Epithelial cell of proximal tubule (primary cell): ENCODE data around the gene ANKRD63. TPM values are rescaled to one million over a fixed set of nuclear protein-coding genes. Genes with fewer than 3 reads are reported as not detected.

Experiments used
- DNase-seq: peaks from one replicate; pipeline ENCODE4 v3.0.0-alpha.2; 2011; ENCODE audit warnings: low read depth
- H3K4me3 ChIP-seq: 2 replicates; pipeline ENCODE4 v1.5.1; 2011; ENCODE audit warnings: low read depth, mild to moderate bottlenecking, low read length
- CTCF ChIP-seq: conservative IDR thresholded peaks from 2 replicates; pipeline ENCODE4 v1.5.1; 2012; ENCODE audit warnings: low read depth, mild to moderate bottlenecking, low read length
- total RNA-seq: library from RNA; depleted of rRNA; stranded (reverse); fragments of >200 nt; gene quantifications from 2 replicates; pipeline ENCODE4 v1.2.3, GENCODE V29; 2015

The ANKRD63 gene
- total RNA-seq, 1 donor from 2014 or later = not detected

- no peak overlapping the region for H3K4me3 ChIP-seq
- no peak for DNase-seq
- no peak for TF ChIP-seq CTCF
Observed at GRCh38 chr15:40263024-40263754, 19.7 kb downstream of the ANKRD63 start.

- no peak for DNase-seq
- TF ChIP-seq CTCF = no peak
- H3K4me3 ChIP-seq = no peak overlapping the region
Observed at GRCh38 chr15:40259021-40259420, 23.8 kb downstream of the ANKRD63 start.

GRCh38 chr15:40258544-40258943, 24.3 kb downstream of the ANKRD63 start:
- DNase-seq = no peak
- no peak for TF ChIP-seq CTCF
- no peak overlapping the region for H3K4me3 ChIP-seq

- DNase-seq = no peak
- H3K4me3 ChIP-seq = no peak overlapping the region
Observed at GRCh38 chr15:40257656-40258450, 25.0 kb downstream of the ANKRD63 start.

DNA sequence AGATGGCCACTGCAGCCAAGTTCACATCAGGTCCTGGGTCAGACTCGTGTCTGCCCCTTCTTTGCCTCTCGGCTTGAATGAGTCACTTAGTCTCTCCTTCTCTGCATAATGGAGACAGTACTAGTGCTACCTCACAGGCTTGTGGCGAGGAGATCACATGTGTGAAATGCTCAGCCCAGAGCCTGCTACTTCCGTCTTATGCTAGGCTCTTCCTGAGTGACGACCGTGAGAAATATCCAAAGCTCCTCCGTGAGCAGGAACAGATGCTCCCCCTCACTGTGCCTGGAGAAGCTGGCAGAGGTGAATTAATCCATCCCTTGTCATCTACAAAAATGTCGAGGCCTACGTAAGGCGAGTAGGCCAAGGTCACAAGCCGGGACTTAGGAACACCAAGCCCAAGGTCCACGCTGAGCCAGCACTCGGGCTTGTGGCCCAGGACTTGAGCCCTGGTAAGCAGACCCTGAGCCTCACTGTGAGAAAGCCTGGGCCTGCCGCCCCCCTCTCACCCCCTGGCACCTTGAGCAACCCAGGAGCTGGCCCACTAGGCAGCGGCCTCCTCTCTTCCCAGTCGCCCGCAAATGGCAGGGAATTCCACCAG, 26.1 kb downstream of the ANKRD63 start:
- no peak overlapping the region for H3K4me3 ChIP-seq
- no peak for DNase-seq
- no peak for TF ChIP-seq CTCF

More at GRCh38 chr15:40257656-40258450, 25.0 kb downstream of the ANKRD63 start:
- TF ChIP-seq CTCF = no peak

DNA sequence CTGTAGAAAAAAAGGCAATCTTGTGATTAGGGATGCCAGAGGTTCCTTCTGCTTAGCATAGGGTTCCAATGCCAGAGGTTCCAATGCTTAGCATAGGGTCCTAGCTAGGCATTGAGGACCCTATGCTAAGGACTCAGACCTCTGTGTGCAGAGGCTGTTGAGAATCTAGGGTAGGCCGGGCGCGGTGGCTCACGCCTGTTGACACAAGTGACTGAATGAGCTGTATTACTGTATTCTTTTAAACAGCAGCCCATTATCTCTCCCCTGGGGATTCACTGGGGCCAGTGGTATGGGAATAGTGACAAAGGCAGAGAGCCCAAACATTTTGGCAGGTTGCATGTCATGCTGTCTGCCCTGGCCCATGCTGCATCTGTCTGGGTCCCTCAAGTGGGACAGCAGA, 27.8 kb downstream of the ANKRD63 start:
- DNase-seq = no peak
- H3K4me3 ChIP-seq = no peak overlapping the region
- TF ChIP-seq CTCF = no peak
